Measurements from ENCODE around the gene GNLY. TPM values are rescaled to one million over a fixed set of nuclear protein-coding genes. Genes with fewer than 3 reads are reported as not detected.

GNLY gene
- total RNA-seq, 3 donors from 2014 or later, result 3.0 to 6.5 (median 4.3) TPM

DNA sequence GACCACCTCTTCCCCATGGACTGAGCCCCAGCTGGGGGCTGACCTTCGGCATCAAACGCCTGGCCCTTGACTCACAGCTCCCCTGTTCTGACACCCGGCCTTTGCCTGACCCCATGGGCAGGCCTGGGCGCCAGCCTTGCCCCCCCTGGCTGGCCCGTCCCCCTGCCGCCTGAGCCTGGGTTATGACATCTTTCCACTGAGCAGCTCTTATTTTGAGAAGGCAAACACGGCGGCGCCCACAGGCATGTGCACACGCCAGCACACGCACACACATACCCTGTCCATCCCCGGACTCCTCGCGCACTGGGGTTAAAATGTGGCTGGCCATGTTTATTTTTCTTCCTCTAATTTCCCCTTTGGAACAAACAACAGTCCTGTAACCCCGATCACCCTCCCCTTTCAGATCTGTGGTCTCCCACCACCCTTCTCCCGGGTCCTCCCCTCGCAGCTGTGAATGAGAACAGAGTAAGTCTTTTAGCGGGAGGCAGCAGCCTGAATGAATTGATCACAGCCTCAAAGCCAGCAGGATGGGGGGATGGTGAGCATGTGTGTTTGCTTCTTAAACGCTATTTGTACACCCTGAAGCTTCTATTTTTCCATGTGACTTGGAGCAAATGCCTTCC is 47.8 kb downstream of the GNLY start:
- peak in 2 of 3 donors; percentile 47 to 55 for DNase-seq

DNA sequence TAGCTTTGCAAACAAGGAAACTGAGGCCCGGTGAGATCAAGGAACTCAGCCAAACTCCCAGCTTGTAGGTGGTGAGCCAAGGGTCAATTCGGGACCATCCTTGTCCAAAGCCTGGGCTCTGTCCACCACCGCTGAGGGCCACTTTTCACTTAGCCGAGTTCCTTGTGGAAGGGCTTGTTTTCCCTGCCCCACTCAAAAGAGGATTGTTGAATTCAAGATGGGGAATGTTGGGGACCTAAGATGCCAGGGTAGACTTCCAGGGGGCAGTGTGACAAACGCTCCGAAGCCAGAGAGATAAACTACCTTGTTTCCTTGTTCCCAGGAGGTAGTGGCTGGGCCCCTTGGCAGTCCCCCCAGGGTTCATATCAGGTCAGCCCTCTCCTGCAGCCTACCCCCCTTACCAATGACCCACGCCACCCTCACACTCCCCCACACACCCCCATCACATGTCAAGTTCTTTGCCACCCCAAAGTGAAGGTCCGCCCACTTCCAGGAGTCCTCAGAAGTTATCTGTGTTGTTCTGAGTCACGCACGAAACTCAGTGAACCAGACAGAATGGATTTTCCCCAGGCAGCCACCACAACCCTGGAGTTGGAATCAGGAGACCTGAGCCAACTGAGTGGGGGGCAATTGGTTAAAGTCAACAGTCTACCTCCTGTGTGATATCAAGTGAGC is 49.3 kb downstream of the GNLY start:
- peaks cover 20% of the 10 kb centered on the region for H3K4me1 ChIP-seq (ENCODE audit: low read depth)
- ATAC-seq, result no peak

More for the DNA sequence above, 47.8 kb downstream of the GNLY start:
- peak; percentile 51 for ATAC-seq
- H3K4me3 ChIP-seq, result no peak overlapping the region
- no peak for TF ChIP-seq CTCF (IDR thresholded peaks at IDR 0.05)
- H3K36me3 ChIP-seq (ENCODE audit: low read depth), result no peaks in the 10 kb centered on the region
- H3K9me3 ChIP-seq, result no peaks in the 10 kb centered on the region
- intact Hi-C loops (cut with DNase I, micrococcal nuclease), result no loop called here
- peaks cover 20% of the 10 kb centered on the region for H3K4me1 ChIP-seq (ENCODE audit: low read depth)

DNA sequence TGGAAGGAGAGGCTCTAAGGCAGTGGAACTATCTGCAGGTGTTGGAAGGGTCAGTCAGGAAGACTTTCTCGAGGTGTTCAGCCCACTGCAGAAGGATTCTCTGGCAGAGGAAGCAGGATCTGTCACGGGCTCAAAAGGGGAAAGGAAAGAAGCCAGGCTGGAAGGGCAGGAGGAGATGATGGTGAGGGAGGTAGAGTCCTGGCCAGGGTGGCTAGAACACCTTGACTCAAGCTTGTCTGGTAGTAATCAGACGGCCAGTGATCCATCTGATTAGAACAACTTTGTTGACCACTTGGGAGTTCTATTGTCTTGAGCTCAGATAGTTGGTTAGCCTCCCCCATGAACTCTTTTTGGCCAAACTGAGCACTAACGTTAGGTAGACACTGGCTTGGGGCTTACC is 49.9 kb downstream of the GNLY start:
- intact Hi-C loops (cut with DNase I, micrococcal nuclease), result no loop called here
- Histone ChIP-seq H3K9me3 (no peaks in the 10 kb centered on the region), H3K4me1 (ENCODE audit: low read depth) (peaks cover 20% of the 10 kb centered on the region), H3K36me3 (ENCODE audit: low read depth) (no peaks in the 10 kb centered on the region), H3K4me3 (no peak overlapping the region)
- TF ChIP-seq CTCF (IDR thresholded peaks at IDR 0.05), result no peak
- no peak for ATAC-seq
- no peak for DNase-seq

More for the DNA sequence above, 49.3 kb downstream of the GNLY start:
- H3K36me3 ChIP-seq (ENCODE audit: low read depth), result no peaks in the 10 kb centered on the region
- TF ChIP-seq CTCF (IDR thresholded peaks at IDR 0.05), result no peak
- no peaks in the 10 kb centered on the region for H3K9me3 ChIP-seq
- H3K4me3 ChIP-seq, result no peak overlapping the region
- DNase-seq, result no peak
- intact Hi-C loops (cut with DNase I, micrococcal nuclease), result no loop called here

DNA sequence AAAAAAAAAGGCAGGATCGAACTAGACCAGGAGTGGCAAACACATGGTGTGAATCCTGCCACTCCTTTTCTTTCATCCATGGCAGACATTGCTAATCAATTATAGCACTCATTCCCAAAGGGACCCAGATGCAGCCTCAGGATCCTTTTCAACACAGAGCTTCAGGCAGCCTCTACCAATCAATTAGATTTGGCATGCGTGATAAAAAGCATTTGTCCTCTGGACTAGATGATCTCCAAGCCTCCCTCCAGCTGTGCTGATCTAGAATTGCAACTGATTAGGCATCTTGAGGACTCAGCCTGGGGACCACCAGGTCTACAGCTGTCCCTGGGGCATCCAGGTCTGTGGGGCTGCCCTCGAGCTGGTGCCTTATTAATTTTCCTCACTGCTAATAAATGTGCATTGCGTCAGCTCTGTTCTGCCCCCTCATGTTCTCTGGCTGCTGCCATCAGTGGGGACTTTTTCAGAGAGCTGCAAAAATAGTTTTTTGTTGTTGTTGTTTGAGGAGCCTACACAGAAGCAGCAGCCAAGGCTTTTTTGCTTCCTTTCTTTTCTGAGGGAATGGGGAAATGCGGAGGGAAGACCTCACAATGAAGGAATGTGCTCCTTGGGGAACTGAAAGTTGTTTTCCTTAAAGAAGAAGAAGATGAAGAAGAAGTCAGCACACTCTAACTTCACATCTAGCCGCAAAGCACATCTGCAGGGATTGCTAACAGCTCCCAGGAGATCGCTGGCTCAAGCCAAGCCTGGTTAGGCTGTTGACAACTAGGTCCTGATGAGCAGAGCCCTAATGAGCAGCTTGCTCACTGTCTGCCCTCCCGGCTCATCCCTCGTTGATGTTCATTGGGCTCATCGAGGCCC is 50.8 kb downstream of the GNLY start:
- ATAC-seq, result no peak
- H3K4me1 ChIP-seq (ENCODE audit: low read depth), result peaks cover 20% of the 10 kb centered on the region
- intact Hi-C loops (cut with DNase I, micrococcal nuclease), result no loop called here
- H3K9me3 ChIP-seq, result no peaks in the 10 kb centered on the region
- TF ChIP-seq CTCF (IDR thresholded peaks at IDR 0.05), result no peak
- peak in 1 of 3 donors; percentile 25 for DNase-seq
- no peaks in the 10 kb centered on the region for H3K36me3 ChIP-seq (ENCODE audit: low read depth)
- no peak overlapping the region for H3K4me3 ChIP-seq

DNA sequence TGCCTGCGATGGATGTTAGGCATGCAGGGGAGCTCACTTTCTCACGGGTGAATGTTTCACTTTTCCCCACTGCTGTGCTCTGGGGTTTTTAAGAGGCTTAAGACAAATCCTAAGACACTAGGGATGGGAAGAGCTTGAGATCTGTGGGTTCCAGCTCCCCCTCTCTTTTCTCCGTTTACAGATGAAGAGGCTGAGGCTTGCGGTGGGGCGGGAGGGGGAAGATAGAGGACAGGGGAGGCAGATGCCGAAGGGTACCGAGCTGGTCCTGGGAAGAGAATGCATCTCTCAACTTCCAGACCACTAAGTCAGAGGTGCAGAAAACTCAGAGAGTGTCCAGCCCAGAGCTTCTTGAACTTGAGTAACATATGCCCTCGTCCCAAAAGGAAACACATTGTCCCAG is 51.5 kb downstream of the GNLY start:
- intact Hi-C loops (cut with DNase I, micrococcal nuclease), result no loop called here
- H3K36me3 ChIP-seq (ENCODE audit: low read depth), result no peaks in the 10 kb centered on the region
- TF ChIP-seq CTCF (IDR thresholded peaks at IDR 0.05), result no peak
- ATAC-seq (no peak), DNase-seq (no peak)
- H3K9me3 ChIP-seq, result no peaks in the 10 kb centered on the region
- peaks cover 20% of the 10 kb centered on the region for H3K4me1 ChIP-seq (ENCODE audit: low read depth)
- H3K4me3 ChIP-seq, result no peak overlapping the region

Data from mucosa of descending colon (tissue), 3 donors.